Measurements from ENCODE around the gene NEURL1.

DNA sequence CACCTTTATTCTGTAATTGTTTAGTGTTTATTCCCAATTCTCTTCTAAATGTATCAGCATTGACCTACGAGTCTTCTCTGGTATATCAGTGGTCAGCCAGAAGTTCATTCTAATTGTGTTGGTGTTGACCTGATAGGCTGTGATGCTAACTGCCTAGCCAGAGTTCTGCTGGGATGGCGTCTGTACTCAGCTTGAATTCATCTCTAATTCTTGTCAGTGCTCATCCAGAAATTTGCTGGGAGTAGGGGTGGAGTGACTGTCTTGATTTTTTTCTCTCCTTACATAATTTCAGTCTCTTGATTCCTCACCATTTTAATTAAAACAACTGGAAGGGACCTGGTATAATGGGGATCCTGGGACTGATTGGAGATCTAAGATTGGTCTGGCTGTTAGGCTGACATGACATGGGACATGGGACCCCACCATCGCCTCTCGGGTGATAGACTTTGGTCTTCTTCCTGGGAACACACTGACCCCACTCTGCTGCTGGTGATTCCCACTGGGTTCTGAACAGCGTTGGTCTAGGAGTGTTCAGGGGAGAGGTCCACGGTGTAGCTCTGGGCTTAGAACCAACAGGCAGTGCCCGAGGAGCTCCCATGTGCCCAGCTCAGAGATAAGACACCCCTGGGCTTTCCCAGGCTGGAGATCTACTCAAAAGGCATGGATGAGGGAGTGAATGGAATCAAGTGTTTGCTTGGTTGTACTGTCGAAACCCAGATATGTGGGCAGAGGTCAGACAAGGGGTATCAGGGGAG, 3.8 kb downstream of the NEURL1 start:
- TF ChIP-seq, protein P1, sequence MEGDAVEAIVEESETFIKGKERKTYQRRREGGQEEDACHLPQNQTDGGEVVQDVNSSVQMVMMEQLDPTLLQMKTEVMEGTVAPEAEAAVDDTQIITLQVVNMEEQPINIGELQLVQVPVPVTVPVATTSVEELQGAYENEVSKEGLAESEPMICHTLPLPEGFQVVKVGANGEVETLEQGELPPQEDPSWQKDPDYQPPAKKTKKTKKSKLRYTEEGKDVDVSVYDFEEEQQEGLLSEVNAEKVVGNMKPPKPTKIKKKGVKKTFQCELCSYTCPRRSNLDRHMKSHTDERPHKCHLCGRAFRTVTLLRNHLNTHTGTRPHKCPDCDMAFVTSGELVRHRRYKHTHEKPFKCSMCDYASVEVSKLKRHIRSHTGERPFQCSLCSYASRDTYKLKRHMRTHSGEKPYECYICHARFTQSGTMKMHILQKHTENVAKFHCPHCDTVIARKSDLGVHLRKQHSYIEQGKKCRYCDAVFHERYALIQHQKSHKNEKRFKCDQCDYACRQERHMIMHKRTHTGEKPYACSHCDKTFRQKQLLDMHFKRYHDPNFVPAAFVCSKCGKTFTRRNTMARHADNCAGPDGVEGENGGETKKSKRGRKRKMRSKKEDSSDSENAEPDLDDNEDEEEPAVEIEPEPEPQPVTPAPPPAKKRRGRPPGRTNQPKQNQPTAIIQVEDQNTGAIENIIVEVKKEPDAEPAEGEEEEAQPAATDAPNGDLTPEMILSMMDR (IDR thresholded peaks at IDR 0.05) = no peak
- TF ChIP-seq EZH2 (IDR thresholded peaks at IDR 0.05; ENCODE audit: borderline replicate concordance, insufficient read depth, low read depth, low read length, poor library complexity, severe bottlenecking) = no peak
